Measurements from ENCODE around the gene GFOD1. TPM values are rescaled to one million over a fixed set of nuclear protein-coding genes. Genes with fewer than 3 reads are reported as not detected.

The GFOD1 gene
- total RNA-seq, 1 donor from 2014 or later, result 10.2 TPM

- no peaks in the 10 kb centered on the region for H3K9me3 Mint-ChIP-seq
- peaks cover 7% of the 10 kb centered on the region for H3K4me1 Mint-ChIP-seq
- no peak overlapping the region for H3K27ac Mint-ChIP-seq
- no peaks in the 10 kb centered on the region for H3K36me3 Mint-ChIP-seq (ENCODE audit: low read depth)
- peaks cover 7% of the 10 kb centered on the region for H3K27me3 Mint-ChIP-seq
- DNase-seq, result no peak
- intact Hi-C loops (cut with micrococcal nuclease), result no loop called here
- H3K4me3 Mint-ChIP-seq, result no peak overlapping the region
Measured at GRCh38 chr6:13500915-13501314, 13.5 kb upstream of the GFOD1 start.

GRCh38 chr6:13500264-13500663 is 12.9 kb upstream of the GFOD1 start:
- Mint-ChIP-seq H3K9me3 (no peaks in the 10 kb centered on the region), H3K36me3 (ENCODE audit: low read depth) (no peaks in the 10 kb centered on the region), H3K4me3 (no peak overlapping the region), H3K27ac (no peak overlapping the region), H3K4me1 (peaks cover 7% of the 10 kb centered on the region), H3K27me3 (peaks cover 2% of the 10 kb centered on the region)
- intact Hi-C loops (cut with micrococcal nuclease), result no loop called here
- DNase-seq, result no peak

- peaks cover 7% of the 10 kb centered on the region for H3K4me1 Mint-ChIP-seq
- no peaks in the 10 kb centered on the region for H3K36me3 Mint-ChIP-seq (ENCODE audit: low read depth)
- no peak overlapping the region for H3K4me3 Mint-ChIP-seq
- H3K9me3 Mint-ChIP-seq, result no peaks in the 10 kb centered on the region
- intact Hi-C loops (cut with micrococcal nuclease), result no loop called here
- DNase-seq, result no peak
- no peak overlapping the region for H3K27ac Mint-ChIP-seq
- peaks cover 2% of the 10 kb centered on the region for H3K27me3 Mint-ChIP-seq
Measured at GRCh38 chr6:13496513-13497190, 9.3 kb upstream of the GFOD1 start.

- Mint-ChIP-seq H3K27ac (no peak overlapping the region), H3K36me3 (ENCODE audit: low read depth) (no peaks in the 10 kb centered on the region), H3K27me3 (peaks cover 4% of the 10 kb centered on the region), H3K9me3 (no peaks in the 10 kb centered on the region), H3K4me1 (peaks cover 7% of the 10 kb centered on the region), H3K4me3 (no peak overlapping the region)
- intact Hi-C loops (cut with micrococcal nuclease), result no loop called here
- no peak for DNase-seq
Measured at GRCh38 chr6:13495818-13496217, 8.4 kb upstream of the GFOD1 start.

GRCh38 chr6:13495112-13495776 is 7.8 kb upstream of the GFOD1 start:
- Mint-ChIP-seq H3K27ac (no peak overlapping the region), H3K4me3 (no peak overlapping the region), H3K36me3 (ENCODE audit: low read depth) (no peaks in the 10 kb centered on the region), H3K4me1 (peaks cover 4% of the 10 kb centered on the region), H3K9me3 (no peaks in the 10 kb centered on the region), H3K27me3 (peaks cover 4% of the 10 kb centered on the region)
- intact Hi-C loops (cut with micrococcal nuclease), result no loop called here
- no peak for DNase-seq

GRCh38 chr6:13494137-13494536 is 6.7 kb upstream of the GFOD1 start:
- Mint-ChIP-seq H3K27me3 (peaks cover 4% of the 10 kb centered on the region), H3K4me3 (no peak overlapping the region), H3K27ac (no peak overlapping the region), H3K9me3 (no peaks in the 10 kb centered on the region), H3K4me1 (no peaks in the 10 kb centered on the region), H3K36me3 (ENCODE audit: low read depth) (no peaks in the 10 kb centered on the region)
- DNase-seq, result no peak
- intact Hi-C loops (cut with micrococcal nuclease), result no loop called here

GRCh38 chr6:13493147-13493546 is 5.7 kb upstream of the GFOD1 start:
- peaks cover 12% of the 10 kb centered on the region for H3K27me3 Mint-ChIP-seq
- H3K36me3 Mint-ChIP-seq (ENCODE audit: low read depth), result no peaks in the 10 kb centered on the region
- DNase-seq, result no peak
- no peaks in the 10 kb centered on the region for H3K9me3 Mint-ChIP-seq
- no peak overlapping the region for H3K27ac Mint-ChIP-seq
- peaks cover 6% of the 10 kb centered on the region for H3K4me1 Mint-ChIP-seq
- H3K4me3 Mint-ChIP-seq, result no peak overlapping the region
- intact Hi-C loops (cut with micrococcal nuclease), result no loop called here

- Mint-ChIP-seq H3K27me3 (peaks cover 10% of the 10 kb centered on the region), H3K4me1 (peaks cover 9% of the 10 kb centered on the region), H3K4me3 (no peak overlapping the region), H3K36me3 (ENCODE audit: low read depth) (no peaks in the 10 kb centered on the region), H3K27ac (no peak overlapping the region), H3K9me3 (no peaks in the 10 kb centered on the region)
- DNase-seq, result no peak
- intact Hi-C loops (cut with micrococcal nuclease), result no loop called here
Measured at GRCh38 chr6:13492357-13492756, 5.0 kb upstream of the GFOD1 start.

GRCh38 chr6:13491538-13491937 is 4.1 kb upstream of the GFOD1 start:
- no peaks in the 10 kb centered on the region for H3K9me3 Mint-ChIP-seq
- DNase-seq, result no peak
- H3K27ac Mint-ChIP-seq, result no peak overlapping the region
- H3K4me3 Mint-ChIP-seq, result no peak overlapping the region
- no peaks in the 10 kb centered on the region for H3K36me3 Mint-ChIP-seq (ENCODE audit: low read depth)
- peaks cover 10% of the 10 kb centered on the region for H3K27me3 Mint-ChIP-seq
- peaks cover 11% of the 10 kb centered on the region for H3K4me1 Mint-ChIP-seq
- intact Hi-C loops (cut with micrococcal nuclease), result no loop called here

GRCh38 chr6:13490402-13490801 is 3.0 kb upstream of the GFOD1 start:
- Mint-ChIP-seq H3K4me1 (peaks cover 20% of the 10 kb centered on the region), H3K4me3 (no peak overlapping the region), H3K27me3 (peaks cover 11% of the 10 kb centered on the region), H3K36me3 (ENCODE audit: low read depth) (peaks cover 2% of the 10 kb centered on the region), H3K9me3 (no peaks in the 10 kb centered on the region), H3K27ac (no peak overlapping the region)
- no peak for DNase-seq
- intact Hi-C loops (cut with micrococcal nuclease), result no loop called here

- peaks cover 2% of the 10 kb centered on the region for H3K36me3 Mint-ChIP-seq (ENCODE audit: low read depth)
- DNase-seq, result no peak
- H3K27me3 Mint-ChIP-seq, result peaks cover 11% of the 10 kb centered on the region
- peak overlapping the region; percentile 96 for H3K4me3 Mint-ChIP-seq
- H3K9me3 Mint-ChIP-seq, result no peaks in the 10 kb centered on the region
- H3K4me1 Mint-ChIP-seq, result peaks cover 34% of the 10 kb centered on the region
- H3K27ac Mint-ChIP-seq, result no peak overlapping the region
- intact Hi-C loops (cut with micrococcal nuclease), result no loop called here
Measured at GRCh38 chr6:13488896-13489237, 1.5 kb upstream of the GFOD1 start.

GRCh38 chr6:13488015-13488895 is 855 bp upstream of the GFOD1 start:
- peaks cover 40% of the 10 kb centered on the region for H3K4me1 Mint-ChIP-seq
- peak; percentile 73 for DNase-seq
- peaks cover 2% of the 10 kb centered on the region for H3K36me3 Mint-ChIP-seq (ENCODE audit: low read depth)
- peak overlapping the region; percentile 96 for H3K4me3 Mint-ChIP-seq
- peaks cover 11% of the 10 kb centered on the region for H3K27me3 Mint-ChIP-seq
- peak overlapping the region; percentile 74 for H3K27ac Mint-ChIP-seq
- intact Hi-C loops (cut with micrococcal nuclease), result no loop called here
- H3K9me3 Mint-ChIP-seq, result no peaks in the 10 kb centered on the region

- peaks cover 11% of the 10 kb centered on the region for H3K27me3 Mint-ChIP-seq
- H3K4me3 Mint-ChIP-seq, result peak overlapping the region; percentile 96
- H3K36me3 Mint-ChIP-seq (ENCODE audit: low read depth), result peaks cover 2% of the 10 kb centered on the region
- H3K4me1 Mint-ChIP-seq, result peaks cover 42% of the 10 kb centered on the region
- H3K9me3 Mint-ChIP-seq, result no peaks in the 10 kb centered on the region
- intact Hi-C loops (cut with micrococcal nuclease), result loop anchor here (1.0 to 2.0 kb wide), 5 partner anchors 20 to 158 kb away; partner anchors contain the start of genes NOL7, SIRT5 and TBC1D7
- H3K27ac Mint-ChIP-seq, result peak overlapping the region; percentile 88
- DNase-seq, result peak; percentile 90
Measured at GRCh38 chr6:13486679-13487121, 700 bp downstream of the GFOD1 start.
